HG03280 (cell line): ENCODE results near the gene ARRDC4.
"Not testable (repeated sequence)": the region's sequence is repeated elsewhere in the genome, so short reads cannot be mapped to it uniquely, and the experiment has no call there.

Source experiments
- ATAC-seq: cut with Tn5 transposase; IDR thresholded peaks from one replicate; pipeline ENCODE4 v1.9.1; 2021; ENCODE audit warnings: mild to moderate bottlenecking, moderate library complexity; ENCODE audit not compliant: unreplicated experiment

ARRDC4 gene

GRCh38 chr15:97966246-97966645, 5.7 kb downstream of the ARRDC4 start:
- no peak for ATAC-seq

GRCh38 chr15:97966924-97967620, 6.6 kb downstream of the ARRDC4 start:
- no peak for ATAC-seq

- ATAC-seq: no peak
Observed at GRCh38 chr15:97967881-97968280, 7.4 kb downstream of the ARRDC4 start.

- no peak for ATAC-seq
Observed at GRCh38 chr15:97968380-97968779, 7.9 kb downstream of the ARRDC4 start.

- ATAC-seq: no peak
Observed at GRCh38 chr15:97972366-97972765, 11.9 kb downstream of the ARRDC4 start.

GRCh38 chr15:97976129-97976528, 15.6 kb downstream of the ARRDC4 start:
- ATAC-seq: no peak

- ATAC-seq: no peak
Observed at GRCh38 chr15:97976766-97977503, 16.4 kb downstream of the ARRDC4 start.

- no peak for ATAC-seq
Observed at GRCh38 chr15:97977734-97978133, 17.2 kb downstream of the ARRDC4 start.

- no peak for ATAC-seq
Observed at GRCh38 chr15:97978401-97979139, 18.1 kb downstream of the ARRDC4 start.

- ATAC-seq: no peak
Observed at GRCh38 chr15:97979140-97979520, 18.6 kb downstream of the ARRDC4 start.

GRCh38 chr15:97981058-97981457, 20.6 kb downstream of the ARRDC4 start:
- no peak for ATAC-seq

GRCh38 chr15:97981758-97982157, 21.3 kb downstream of the ARRDC4 start:
- no peak for ATAC-seq

- no peak for ATAC-seq
Observed at GRCh38 chr15:97984157-97984556, 23.7 kb downstream of the ARRDC4 start.

- ATAC-seq: not testable (repeated sequence)
Observed at GRCh38 chr15:97985979-97986378, 25.5 kb downstream of the ARRDC4 start.

- ATAC-seq: no peak
Observed at GRCh38 chr15:97986781-97987180, 26.3 kb downstream of the ARRDC4 start.

GRCh38 chr15:97989299-97989698, 28.8 kb downstream of the ARRDC4 start:
- no peak for ATAC-seq

- no peak for ATAC-seq
Observed at GRCh38 chr15:97991972-97992541, 31.6 kb downstream of the ARRDC4 start.

- ATAC-seq: no peak
Observed at GRCh38 chr15:97992823-97993222, 32.3 kb downstream of the ARRDC4 start.

GRCh38 chr15:97993310-97993738, 32.8 kb downstream of the ARRDC4 start:
- no peak for ATAC-seq

- ATAC-seq: no peak
Observed at GRCh38 chr15:97994236-97994635, 33.7 kb downstream of the ARRDC4 start.

GRCh38 chr15:97995192-97995591, 34.7 kb downstream of the ARRDC4 start:
- no peak for ATAC-seq
